VCaP (cell line): ENCODE results near the gene LRCH2.
A peak's percentile ranks its signal among the peaks of the same experiment; 100 is the strongest.
"Not testable (repeated sequence)": the region's sequence is repeated elsewhere in the genome, so short reads cannot be mapped to it uniquely, and the experiment has no call there.

ENCODE experiments used
- H3K27ac ChIP-seq: fragments of 450-650 bp; 2 replicates; pipeline ENCODE4 v1.5.1; 2017
- TF ChIP-seq, protein P1 (sequence below): fragments of 450-650 bp; conservative IDR thresholded peaks from 2 replicates; pipeline ENCODE4 v1.5.1; 2017; ENCODE audit warnings: mild to moderate bottlenecking, moderate library complexity

LRCH2 gene

DNA sequence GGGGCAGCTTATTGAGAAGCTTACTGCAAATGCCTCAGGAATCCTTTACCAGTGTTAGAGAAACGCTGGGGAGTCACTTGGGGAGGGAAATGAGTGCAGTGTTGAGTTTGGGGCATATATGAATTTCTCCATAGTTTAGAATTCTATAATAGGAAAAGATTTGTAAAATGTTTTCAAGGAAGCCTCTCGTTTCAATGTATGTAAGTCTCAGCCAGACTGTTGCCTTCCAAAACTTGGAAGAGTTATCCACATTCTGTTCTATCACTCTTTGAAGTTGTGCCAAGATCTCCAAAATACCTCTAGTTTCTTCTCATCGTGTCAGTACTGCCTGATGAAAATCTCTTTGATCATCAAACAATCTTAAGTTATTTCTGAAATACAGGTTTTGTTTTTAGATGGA, 565 bp upstream of the LRCH2 start:
- TF ChIP-seq, protein P1, sequence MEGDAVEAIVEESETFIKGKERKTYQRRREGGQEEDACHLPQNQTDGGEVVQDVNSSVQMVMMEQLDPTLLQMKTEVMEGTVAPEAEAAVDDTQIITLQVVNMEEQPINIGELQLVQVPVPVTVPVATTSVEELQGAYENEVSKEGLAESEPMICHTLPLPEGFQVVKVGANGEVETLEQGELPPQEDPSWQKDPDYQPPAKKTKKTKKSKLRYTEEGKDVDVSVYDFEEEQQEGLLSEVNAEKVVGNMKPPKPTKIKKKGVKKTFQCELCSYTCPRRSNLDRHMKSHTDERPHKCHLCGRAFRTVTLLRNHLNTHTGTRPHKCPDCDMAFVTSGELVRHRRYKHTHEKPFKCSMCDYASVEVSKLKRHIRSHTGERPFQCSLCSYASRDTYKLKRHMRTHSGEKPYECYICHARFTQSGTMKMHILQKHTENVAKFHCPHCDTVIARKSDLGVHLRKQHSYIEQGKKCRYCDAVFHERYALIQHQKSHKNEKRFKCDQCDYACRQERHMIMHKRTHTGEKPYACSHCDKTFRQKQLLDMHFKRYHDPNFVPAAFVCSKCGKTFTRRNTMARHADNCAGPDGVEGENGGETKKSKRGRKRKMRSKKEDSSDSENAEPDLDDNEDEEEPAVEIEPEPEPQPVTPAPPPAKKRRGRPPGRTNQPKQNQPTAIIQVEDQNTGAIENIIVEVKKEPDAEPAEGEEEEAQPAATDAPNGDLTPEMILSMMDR, result no peak
- no peak overlapping the region for H3K27ac ChIP-seq

DNA sequence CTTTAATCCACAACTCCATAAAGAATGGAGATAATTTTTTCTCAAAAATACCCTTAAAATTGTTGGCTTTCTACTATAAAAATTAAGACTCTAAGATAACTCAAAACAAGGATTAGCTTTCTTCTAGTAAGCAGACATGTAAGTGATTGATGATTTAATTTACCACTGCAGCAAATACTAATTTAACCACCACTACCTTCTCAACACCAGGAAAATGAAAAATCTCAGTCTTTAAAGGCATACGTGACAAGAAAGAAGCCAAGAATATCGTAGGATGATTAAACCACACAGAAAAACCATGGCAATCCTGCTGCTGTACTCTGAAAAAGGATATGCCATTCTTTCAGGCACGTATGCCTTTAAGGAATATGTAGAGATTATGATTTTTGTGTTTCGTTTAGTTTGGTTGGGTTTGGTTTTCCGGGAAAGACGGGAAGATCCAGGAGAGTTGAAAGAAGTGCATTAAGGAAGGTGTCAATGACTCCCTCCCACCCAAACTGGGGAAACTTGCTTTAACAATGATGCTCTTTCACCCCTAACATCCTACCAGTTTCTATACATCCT, 881 bp downstream of the LRCH2 start:
- TF ChIP-seq, protein P1, result no peak
- H3K27ac ChIP-seq, result no peak overlapping the region

DNA sequence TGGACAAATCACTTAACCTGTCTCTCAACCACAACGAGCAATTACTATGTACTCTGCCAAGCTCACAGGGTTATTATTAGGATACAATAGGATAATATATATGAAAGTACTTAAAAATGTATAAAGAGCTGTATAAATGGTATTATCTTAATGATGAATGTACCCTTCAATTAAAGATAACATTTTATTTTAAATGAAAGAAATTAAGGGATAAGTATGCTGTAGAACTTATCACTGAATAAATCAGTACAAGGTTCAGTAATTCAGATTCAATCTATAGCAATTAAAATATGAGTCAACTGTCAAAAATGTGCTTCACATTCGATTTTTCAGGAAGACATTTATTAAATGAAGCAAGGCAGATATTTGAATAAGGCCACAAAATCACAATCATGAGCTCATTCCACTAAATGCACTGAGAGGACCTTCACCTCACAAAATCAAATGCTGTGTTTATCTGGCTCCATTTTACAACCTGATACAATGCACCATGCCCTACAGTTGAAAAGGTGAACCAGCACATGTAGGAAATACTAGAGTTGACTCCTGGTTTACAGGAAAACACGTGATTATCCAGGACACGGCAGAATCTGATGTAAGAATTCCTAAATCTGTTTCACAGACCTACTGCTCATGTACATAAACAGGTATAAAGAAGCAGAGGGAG, 4.4 kb downstream of the LRCH2 start:
- TF ChIP-seq, protein P1, result no peak
- H3K27ac ChIP-seq, result peak overlapping the region; percentile 8; the same call in 1 of the 2 replicates

DNA sequence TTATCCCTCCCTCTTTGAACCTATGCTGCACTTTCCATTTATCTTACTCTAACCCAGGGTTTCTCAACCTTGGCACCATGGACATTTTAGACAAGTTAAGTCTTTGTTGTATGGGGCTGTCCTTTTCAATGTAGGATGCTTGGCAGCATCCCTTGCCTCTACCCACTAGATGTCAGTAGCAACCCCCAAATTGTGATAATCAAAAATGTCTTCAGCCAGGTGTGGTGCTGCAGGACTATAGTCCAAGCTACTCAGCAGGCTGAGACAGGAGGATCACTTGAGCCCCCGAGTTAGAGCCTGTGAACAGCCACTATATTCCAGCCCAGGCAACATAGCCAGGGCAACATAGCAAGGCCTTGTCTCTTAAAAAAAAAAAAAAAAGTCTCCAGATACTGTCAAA, 7.0 kb downstream of the LRCH2 start:
- TF ChIP-seq, protein P1, result peak; percentile 59

DNA sequence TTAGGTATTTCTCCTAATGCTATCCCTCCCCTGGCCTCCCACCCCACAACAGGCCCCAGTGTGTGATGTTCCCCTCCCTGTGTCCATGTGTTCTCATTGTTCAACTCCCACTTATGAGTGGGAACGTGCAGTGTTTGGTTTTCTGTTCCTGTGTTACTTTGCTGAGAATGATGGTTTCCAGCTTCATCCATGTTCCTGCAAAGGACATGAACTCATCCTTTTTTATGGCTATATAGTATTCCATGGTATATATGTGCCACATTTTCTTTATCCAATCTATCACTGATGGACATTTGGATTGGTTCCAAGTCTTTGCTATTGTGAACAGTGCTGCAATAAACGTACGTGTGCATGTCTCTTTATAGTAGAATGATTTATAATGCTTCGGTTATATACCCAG, 16.6 kb downstream of the LRCH2 start:
- not testable (repeated sequence) for H3K27ac ChIP-seq

More for the DNA sequence above, 7.0 kb downstream of the LRCH2 start:
- no peak overlapping the region for H3K27ac ChIP-seq

DNA sequence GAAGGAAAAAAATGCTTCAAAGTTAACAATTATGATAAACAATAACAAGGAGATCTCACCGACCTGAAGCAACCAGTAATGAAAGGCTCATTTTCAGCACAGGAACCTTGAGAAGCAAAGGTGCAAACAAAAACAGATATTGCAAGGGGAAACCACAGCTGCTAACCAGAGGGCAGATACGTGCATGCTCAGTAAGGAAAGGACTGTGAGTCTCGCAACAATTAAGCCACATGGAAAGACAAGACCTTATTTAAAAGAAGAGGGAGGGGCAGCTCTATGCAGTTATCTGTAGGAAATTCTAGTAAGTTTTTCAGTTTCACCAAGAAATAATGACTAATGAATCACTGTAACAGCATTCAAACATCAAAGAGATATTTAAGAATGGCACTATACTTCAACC, 19.3 kb downstream of the LRCH2 start:
- TF ChIP-seq, protein P1, result no peak
- no peak overlapping the region for H3K27ac ChIP-seq

DNA sequence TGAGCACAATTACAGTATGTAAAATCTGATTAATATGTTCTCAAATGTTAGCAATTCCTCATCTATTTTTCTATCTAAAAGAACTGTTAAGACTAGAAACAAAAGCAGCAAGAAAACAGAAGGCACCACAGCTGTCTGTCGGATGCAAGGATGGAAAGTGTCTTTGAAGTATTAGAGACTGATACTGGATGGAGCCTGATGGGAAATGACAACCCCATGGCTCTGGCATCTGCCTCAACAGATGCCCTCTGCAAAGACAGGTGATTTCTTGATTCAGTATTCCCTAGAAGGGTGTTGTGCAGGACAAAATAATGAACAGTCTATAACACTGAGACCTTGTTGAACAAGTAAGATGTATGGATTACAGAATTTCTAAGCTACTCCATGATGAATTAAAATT, 19.7 kb downstream of the LRCH2 start:
- H3K27ac ChIP-seq, result no peak overlapping the region
- TF ChIP-seq, protein P1, result no peak

DNA sequence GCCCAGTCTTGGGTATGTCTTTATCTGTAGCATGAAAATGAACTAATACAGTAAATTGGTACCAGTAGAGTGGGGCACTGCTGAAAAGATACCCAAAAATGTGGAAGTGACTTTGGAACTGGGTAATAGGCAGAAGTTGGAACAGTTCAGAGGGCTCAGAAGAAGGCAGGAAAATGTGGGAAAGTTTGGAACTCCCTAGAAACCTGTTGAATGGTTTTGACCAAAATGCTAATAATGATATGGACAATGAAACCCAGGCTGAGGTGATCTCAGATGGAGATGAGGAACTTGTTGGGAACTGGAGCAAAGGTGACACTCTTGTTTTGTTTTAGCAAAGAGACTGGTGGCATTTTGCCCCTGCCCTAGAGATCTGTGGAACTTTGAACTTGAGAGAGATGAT, 24.3 kb downstream of the LRCH2 start:
- H3K27ac ChIP-seq, result not testable (repeated sequence)
